Right lung (tissue), 5 donors: ENCODE data around the gene BACH1. TPM values are rescaled to one million over a fixed set of nuclear protein-coding genes. Genes with fewer than 3 reads are reported as not detected.

Source experiments
- DNase-seq, 2 donors: peaks; one replicate each; pipeline ENCODE4 v3.0.0-alpha.2; 2013
- polyA plus RNA-seq, 5 donors: library from polyadenylated mRNA; unstranded; fragments of 120-200 nt; gene quantifications; one replicate each; pipeline versions ENCODE4 v1.2.1 to v1.2.3, GENCODE V29; 2013; ENCODE audit warnings: inconsistent platforms in 1 of 5, low replicate concordance in 1 of 5; ENCODE audit not compliant: insufficient read length in 5 of 5, insufficient read depth in 1 of 5

BACH1 gene
- polyA plus RNA-seq, 5 donors = 23.8 to 45.7 (median 43.5) TPM

GRCh38 chr21:29376556-29376955 is 77.8 kb downstream of the BACH1 start:
- no peak for DNase-seq

DNA sequence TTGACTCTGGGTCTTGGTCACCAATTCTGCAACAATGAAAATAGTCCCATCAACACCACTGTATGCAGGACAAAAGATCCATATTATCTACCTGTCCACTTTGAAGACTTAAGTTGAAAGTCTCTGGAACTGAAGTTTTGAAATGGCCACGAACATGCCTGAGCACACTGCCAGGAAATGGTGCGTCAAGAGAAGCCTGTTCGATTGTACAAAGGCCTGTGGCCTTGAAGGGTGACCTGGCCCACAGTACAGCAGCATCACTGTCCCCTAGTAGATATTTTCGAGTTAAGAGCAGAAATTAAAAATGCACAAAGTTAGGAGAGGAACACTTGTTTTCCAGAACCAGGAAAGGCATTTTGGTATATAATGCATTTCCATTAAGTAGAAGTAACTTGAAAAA is 78.5 kb downstream of the BACH1 start:
- DNase-seq = no peak

- no peak for DNase-seq
Measured at GRCh38 chr21:29378832-29379231, 80.1 kb downstream of the BACH1 start.

- no peak for DNase-seq
Measured at GRCh38 chr21:29379517-29380054, 80.9 kb downstream of the BACH1 start.

- no peak for DNase-seq
Measured at GRCh38 chr21:29382030-29382654, 83.4 kb downstream of the BACH1 start.

DNA sequence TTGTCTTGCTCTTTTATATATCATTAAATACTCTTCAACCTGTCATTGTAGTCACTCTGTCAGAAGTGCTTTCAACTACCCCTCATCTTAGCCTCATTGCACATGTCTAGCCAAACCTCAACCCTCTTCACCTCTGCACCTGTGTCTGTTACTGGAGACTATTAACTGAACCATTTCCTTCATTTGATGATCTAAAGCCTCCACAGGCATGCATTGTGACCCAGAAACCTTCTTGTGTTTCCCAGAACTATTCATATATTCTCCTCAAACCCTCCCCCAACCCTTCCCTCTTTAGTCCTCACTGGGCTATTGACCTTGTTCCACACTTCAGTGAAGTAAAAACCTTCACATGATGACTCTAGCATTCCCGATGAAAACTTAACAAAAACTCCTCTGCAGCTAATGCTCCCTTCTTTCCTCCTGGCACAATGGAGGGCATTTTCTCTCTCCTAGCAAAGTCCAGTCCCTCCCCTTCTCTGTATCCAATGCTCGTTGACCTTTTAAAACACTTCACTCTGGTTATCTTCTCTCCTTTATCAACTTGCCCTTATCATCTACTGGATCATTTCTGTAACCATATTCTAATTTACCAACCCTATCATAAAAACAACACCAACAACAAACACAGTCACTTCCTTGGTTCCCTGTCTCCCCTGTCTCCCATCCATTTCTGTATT is 86.1 kb downstream of the BACH1 start:
- DNase-seq = no peak

- DNase-seq = no peak
Measured at GRCh38 chr21:29385934-29386520, 87.3 kb downstream of the BACH1 start.

GRCh38 chr21:29386803-29387202 is 88.1 kb downstream of the BACH1 start:
- DNase-seq = no peak

DNA sequence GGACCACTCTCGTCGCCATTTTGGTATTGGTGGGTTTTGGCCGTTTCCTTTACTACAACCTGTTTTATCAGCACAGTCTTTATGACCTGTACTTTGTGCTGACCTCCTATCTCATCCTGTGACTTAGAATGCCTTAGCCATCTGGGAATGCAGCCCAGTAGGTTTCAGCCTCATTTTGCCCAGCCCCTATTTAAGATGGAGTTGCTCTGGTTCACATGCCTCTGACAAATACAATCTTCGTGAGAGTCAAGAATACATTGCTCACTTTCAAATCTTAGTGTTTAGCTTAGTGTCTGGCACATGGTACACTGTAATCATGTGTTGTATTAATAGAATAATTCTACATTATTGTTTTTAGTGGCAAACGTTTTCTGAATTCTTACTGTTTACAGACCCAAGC is 88.9 kb downstream of the BACH1 start:
- DNase-seq = no peak

- DNase-seq = no peak
Measured at GRCh38 chr21:29389136-29389535, 90.4 kb downstream of the BACH1 start.

GRCh38 chr21:29390778-29391177 is 92.1 kb downstream of the BACH1 start:
- DNase-seq = no peak

DNA sequence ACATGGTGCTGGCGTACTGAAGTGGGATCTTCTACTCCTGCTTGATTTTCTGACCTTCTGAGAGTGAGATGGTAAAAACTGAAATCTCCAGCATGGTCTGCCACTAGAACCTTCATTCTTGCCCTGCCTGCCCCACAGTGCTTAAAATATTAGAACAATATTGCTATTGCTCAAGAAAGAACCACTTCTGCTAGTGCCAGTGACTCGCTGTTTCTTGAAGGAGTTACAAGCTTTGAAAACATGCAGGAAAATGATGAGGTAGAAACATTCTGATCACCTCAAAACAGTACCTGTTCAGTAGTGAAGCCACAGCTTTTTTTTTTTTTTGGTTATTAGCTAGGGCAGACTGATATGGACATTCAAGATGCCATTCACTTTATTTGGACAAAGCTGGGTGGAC is 95.3 kb downstream of the BACH1 start:
- DNase-seq = no peak

Other genes with a start within 250 kb of the BACH1 start
- gene CCT8, start 225.3 kb upstream of the BACH1 start, polyA plus RNA-seq = 100 to 1,000 TPM; 229 to 293 (median 238) TPM
- 1 to 10 TPM; 5.2 to 7.9 (median 6.6) TPM for gene MAP3K7CL, start 168.3 kb upstream of the BACH1 start, polyA plus RNA-seq